WTC11 (cell line): ENCODE results near the gene TOR3A.

ENCODE experiments used
- NFATC4 ChIP-seq: fragments of 250-450 bp; sonication (Bioruptor Pico); IDR thresholded peaks from 2 replicates; pipeline ENCODE4 v1.9.0; 2021; ENCODE audit warnings: mild to moderate bottlenecking
- SMAD3 ChIP-seq: sonication (generic); formaldehyde crosslinking; IDR thresholded peaks from 2 replicates; pipeline ENCODE4 v1.8.0; 2022; ENCODE audit warnings: missing genetic modification reagents, mild to moderate bottlenecking, borderline replicate concordance
- TF ChIP-seq, protein P1 (sequence below): fragments of 200-600 bp; IDR thresholded peaks from 2 replicates; pipeline ENCODE4 v1.8.0; 2022; ENCODE audit warnings: antibody characterized with exemption

DNA sequence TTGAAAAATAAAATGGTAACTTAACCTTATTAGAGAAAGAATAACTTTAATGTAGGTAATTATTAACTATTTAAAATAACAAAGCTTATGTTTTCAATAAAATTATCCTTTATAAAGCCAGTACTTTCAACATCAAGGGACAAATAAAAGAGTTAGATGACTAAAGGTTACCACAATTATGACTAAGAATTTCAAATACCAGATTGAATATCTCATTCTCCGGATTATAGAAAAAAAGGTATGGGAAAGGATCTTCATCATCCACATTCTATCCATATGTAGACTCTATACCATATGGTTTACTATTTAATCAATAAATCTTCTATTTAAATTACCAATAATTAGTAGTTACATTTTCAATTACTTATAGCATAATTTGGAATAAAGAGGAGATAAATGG is 62.8 kb downstream of the TOR3A start:
- TF ChIP-seq, protein P1, sequence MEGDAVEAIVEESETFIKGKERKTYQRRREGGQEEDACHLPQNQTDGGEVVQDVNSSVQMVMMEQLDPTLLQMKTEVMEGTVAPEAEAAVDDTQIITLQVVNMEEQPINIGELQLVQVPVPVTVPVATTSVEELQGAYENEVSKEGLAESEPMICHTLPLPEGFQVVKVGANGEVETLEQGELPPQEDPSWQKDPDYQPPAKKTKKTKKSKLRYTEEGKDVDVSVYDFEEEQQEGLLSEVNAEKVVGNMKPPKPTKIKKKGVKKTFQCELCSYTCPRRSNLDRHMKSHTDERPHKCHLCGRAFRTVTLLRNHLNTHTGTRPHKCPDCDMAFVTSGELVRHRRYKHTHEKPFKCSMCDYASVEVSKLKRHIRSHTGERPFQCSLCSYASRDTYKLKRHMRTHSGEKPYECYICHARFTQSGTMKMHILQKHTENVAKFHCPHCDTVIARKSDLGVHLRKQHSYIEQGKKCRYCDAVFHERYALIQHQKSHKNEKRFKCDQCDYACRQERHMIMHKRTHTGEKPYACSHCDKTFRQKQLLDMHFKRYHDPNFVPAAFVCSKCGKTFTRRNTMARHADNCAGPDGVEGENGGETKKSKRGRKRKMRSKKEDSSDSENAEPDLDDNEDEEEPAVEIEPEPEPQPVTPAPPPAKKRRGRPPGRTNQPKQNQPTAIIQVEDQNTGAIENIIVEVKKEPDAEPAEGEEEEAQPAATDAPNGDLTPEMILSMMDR, result no peak
- TF ChIP-seq SMAD3 (CRISPR knock-in tag), result no peak
- no peak for TF ChIP-seq NFATC4
